SK-MEL-5 (cell line): ENCODE results near the gene BSPH1. TPM values are rescaled to one million over a fixed set of nuclear protein-coding genes. Genes with fewer than 3 reads are reported as not detected.

Experiments used
- DNase-seq: peaks from one replicate; pipeline ENCODE4 v3.0.0-alpha.2; 2016; ENCODE audit warnings: low read depth, low spot score
- in situ Hi-C: cut with HindIII; loops from 2 replicates; pipeline ENCODE4 v1.10.0; 2016; ENCODE audit warnings: low sequenced_read_pairs, high pct_unique_total_duplicates, low pct_unique_long_range_greater_than_20kb
- polyA plus RNA-seq, 2 experiments: library from polyadenylated mRNA; depleted of rRNA; stranded (reverse); fragments of >200 nt; gene quantifications; 2 replicates each; pipeline ENCODE4 v1.2.3, GENCODE V29; 2015
- total RNA-seq: library from RNA; depleted of rRNA; stranded (reverse); fragments of >200 nt; shearing (Covaris generic); gene quantifications from 2 replicates; pipeline ENCODE4 v1.2.3, GENCODE V29; 2014; rRNA removed

Gene BSPH1
- total RNA-seq = not detected in 2 replicates
- not detected in 2 replicates for polyA plus RNA-seq (2015; cell fraction: cytosol; rRNA removed)
- not detected in 2 replicates for polyA plus RNA-seq (2015; cell fraction: nucleus; rRNA removed)

GRCh38 chr19:47992070-47992469 lies at the start of gene BSPH1:
Gene BSPH1, minus strand, starts transcription at chr19:47992170. Its CDS starts 89 bp downstream, at chr19:47992081.
- DNase-seq = no peak
- in situ Hi-C loops = no loop called here

DNA sequence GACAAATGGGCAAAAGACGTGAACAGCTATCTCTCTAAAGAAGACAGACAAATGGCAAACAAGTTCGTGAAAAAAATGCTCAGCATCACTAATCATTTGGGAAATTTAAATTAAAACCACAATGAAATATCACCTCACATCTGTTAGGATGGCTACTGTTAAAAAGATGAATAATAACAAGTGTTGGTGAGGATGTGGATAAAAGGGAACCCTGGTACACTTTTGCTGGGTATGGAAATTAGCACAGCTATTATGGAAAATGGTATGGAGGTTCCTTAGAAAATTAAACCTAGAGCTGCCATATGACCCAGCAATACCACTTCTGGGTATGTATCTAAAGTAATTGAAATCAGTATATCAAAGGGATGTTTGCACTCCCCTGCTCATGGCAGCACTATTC lies 44.8 kb upstream of the BSPH1 start:
- in situ Hi-C loops = no loop called here
- no peak for DNase-seq

GRCh38 chr19:48033604-48034003 lies 41.6 kb upstream of the BSPH1 start:
- in situ Hi-C loops = no loop called here
- DNase-seq = no peak

DNA sequence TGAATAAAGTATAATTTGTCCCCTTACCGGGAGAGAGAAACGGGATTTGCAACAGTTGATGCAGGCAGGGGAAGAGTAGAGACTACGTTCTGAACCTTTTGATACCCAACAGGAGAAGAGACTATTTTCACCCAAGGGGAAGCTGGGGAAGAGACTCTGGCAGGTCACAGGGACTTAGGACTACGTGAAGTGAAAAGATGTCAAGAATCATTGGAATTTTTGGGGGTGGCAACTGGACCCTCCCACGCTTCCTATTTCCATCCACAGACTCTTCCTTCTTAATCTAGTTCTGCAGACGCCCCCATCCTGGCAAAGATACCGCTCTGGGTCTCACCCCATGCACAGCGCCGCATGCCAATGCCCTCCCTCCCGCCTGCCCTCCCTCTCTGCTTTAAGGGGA lies 38.1 kb upstream of the BSPH1 start:
- in situ Hi-C loops = no loop called here

DNA sequence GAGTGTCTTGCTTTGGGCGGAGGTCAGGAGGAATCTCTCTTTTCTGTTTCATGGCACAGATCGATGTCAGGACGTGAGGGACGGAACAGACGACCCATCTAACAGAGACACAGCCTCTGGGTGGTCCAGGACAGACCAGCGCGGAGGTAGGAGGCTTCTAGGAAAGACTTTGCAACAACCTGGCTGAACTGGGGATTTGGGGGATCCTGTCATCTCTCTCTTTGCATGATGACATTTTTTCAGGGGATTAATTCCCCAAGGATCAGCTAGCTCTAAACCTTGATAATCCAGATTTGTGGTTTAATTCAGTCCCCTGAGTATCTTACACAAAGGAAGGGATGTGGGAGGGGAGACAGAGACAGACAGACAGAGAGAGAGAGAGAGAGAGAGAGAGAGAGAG lies 37.5 kb upstream of the BSPH1 start:
- no peak for DNase-seq
- in situ Hi-C loops = no loop called here

More for the DNA sequence above, 38.1 kb upstream of the BSPH1 start:
- DNase-seq = no peak

DNA sequence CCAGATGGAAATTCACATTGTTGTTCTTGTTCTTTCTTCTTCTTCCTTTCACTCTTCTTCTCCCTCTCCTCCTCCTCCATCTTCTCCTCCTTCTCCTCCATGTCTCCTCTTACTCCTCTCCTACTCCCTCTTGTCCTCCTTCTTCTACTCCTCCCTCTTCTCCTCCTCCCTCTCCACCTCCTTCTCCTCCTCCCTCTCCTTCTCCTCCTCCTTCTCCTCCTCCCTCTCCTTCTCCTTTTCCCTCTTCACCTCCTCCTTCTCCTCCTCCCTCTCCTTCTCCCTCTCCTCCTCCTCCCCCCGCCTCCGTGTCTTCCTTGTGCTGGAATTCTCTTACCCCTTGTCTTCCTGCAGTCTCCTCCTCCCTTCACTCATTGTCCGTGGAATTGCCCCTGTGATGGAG lies 33.5 kb upstream of the BSPH1 start:
- DNase-seq = no peak
- in situ Hi-C loops = no loop called here

GRCh38 chr19:48023518-48023917 lies 31.5 kb upstream of the BSPH1 start:
- in situ Hi-C loops = no loop called here
- DNase-seq = no peak

DNA sequence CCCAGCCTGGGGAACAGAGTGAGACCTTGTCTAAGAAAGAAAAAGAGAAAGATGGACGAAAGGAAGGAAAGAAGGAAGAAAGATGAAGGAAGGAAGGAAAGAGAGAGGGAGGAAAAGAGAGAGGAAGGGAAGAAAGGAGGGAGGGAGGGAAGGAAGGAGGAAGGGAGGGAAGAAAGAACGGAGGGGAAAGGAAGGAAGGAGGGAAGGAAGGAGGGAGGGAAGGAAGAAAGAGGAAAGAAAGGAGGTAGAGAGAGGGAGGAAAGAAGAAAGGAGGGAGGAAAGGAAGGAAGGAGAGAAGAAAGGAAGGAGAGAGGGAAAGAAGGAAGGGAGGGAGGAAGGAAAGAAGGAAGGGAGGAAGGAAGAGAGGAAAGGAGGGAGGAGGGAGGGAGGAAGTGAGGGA lies 31.0 kb upstream of the BSPH1 start:
- in situ Hi-C loops = no loop called here
- DNase-seq = no peak

GRCh38 chr19:48020686-48021085 lies 28.7 kb upstream of the BSPH1 start:
- in situ Hi-C loops = no loop called here
- no peak for DNase-seq

GRCh38 chr19:48010932-48011758 lies 19.2 kb upstream of the BSPH1 start:
- no peak for DNase-seq
- in situ Hi-C loops = no loop called here

GRCh38 chr19:48006762-48007161 lies 14.8 kb upstream of the BSPH1 start:
- in situ Hi-C loops = no loop called here
- DNase-seq = peak; percentile 48

GRCh38 chr19:48004236-48004635 lies 12.3 kb upstream of the BSPH1 start:
- in situ Hi-C loops = no loop called here

GRCh38 chr19:48000846-48001245 lies 8.9 kb upstream of the BSPH1 start:
- DNase-seq = no peak
- in situ Hi-C loops = no loop called here

More at GRCh38 chr19:48004236-48004635, 12.3 kb upstream of the BSPH1 start:
- no peak for DNase-seq

DNA sequence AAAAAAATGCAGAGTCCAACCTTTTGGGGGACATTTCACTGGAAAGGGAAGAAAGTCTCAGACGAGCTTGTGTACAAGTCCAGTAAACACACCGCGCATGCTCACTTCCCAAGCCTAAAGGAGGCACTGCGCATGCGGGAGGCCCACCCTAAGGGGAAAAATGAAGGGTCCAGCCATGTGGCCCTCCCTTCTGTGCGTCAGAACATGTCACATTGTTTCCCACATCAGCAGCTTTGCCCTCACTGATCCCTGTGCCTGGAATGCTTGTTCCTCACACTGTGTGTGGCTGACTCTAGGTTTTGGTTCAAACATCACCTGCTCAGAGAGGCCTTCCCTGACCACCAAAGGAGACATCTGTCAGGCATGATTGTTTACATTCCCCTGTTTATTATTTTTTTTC lies 6.8 kb upstream of the BSPH1 start:
- in situ Hi-C loops = no loop called here
- DNase-seq = no peak

DNA sequence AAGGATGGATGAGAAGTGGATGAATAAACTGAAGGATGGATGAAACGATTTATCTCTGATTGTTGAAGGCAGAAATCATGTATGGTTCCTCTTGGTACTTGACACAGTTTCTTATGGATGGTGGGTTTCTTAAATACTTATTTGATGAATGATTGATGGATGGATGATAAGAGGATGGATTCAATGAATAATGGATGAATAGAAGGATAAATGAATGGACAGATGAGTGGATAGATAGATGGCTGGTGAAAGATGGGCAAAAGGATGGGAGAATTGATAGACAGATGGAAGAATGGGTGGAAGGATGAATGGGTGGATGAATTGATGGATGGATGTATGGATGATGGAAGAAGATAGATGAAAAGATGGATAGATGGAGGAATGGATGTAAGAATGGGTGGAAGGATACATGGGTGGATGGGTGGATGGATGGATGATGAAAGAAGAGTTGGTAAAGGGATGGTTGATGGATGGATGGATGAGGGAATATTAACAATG lies 4.3 kb upstream of the BSPH1 start:
- DNase-seq = no peak
- in situ Hi-C loops = no loop called here

DNA sequence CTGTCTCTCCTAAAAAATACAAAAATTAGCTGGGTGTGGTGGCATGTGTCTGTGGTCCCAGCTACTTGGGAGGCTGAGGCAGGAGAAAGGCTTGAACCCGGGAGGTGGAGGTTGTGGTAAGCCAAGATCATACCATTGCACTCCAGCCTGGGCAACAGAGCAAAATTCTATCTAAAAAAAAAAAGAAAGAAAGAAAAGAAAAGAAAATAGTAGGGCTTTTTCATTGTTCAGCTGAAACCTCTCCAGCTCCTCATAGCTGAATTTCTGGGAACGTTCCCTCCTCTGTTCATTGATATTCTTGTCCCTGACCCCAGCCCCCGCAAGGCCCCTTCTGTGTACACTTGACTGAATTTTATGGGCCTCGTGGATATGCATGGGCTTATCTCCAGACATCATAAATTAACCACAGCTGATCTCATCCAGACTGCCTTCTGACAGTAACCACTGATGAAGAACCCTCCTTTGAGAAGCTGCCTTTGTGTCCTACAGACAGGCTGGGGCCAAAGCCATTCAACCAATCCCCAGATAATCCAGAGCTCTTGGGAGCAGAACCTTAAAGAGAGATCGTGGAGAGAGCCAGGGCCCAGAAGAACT lies 2.3 kb upstream of the BSPH1 start, which contains the start of gene ELSPBP1:
TSS of gene ELSPBP1 (plus strand) at position 424 of the 594 bp plus-strand sequence. CDS start 14,036 bp downstream, outside the sequence.
- in situ Hi-C loops = no loop called here
- peak; percentile 89 for DNase-seq

GRCh38 chr19:47991191-47991808 lies 670 bp downstream of the BSPH1 start:
- DNase-seq = peak; percentile 40
- in situ Hi-C loops = no loop called here

GRCh38 chr19:47973529-47973928 lies 18.4 kb downstream of the BSPH1 start:
- in situ Hi-C loops = no loop called here
- no peak for DNase-seq
